ENCODE data around the gene USP3. TPM values are rescaled to one million over a fixed set of nuclear protein-coding genes. Genes with fewer than 3 reads are reported as not detected.

The USP3 gene
- total and polyA plus RNA-seq, 9 of the 15 experiments (the other 6 are each of a cell fraction or from before 2014, with no cell fraction given): 17.3 to 54.3 (median 34.8) TPM

DNA sequence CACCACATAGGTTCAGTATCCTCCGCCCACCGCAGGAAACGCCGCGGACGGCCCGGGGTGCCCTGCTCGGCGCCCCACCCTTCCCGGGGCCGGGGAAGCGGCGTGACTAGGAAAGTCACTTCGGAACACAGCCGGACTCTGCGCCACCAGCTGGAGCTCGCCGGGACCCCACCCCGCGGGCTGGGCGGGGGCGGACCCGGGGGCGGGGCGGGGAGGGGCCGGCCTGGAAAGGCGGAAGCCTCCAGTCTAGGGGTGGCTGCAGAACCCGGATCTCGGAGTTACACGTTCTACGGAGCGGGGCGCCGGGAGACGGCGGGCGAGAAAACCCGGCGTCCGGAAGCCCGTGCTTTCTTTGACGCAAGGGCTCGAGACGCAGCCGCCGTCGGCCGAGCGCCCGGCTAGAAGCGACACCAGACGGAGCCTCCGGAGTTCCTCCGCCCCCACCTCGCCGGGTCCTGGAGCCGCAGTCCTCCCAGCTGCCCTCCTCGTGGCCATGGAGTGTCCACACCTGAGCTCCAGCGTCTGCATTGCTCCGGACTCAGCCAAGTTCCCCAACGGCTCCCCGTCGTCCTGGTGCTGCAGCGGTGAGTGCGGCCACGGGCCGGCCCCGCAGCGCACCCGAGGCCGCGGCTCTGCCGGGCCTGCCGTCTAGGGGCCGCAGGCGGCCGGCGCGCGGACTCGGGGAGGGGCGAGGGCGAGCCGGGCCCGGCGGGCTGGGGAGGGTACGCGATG, at the start of gene USP3 (continued):
- TF ChIP-seq, protein P1, sequence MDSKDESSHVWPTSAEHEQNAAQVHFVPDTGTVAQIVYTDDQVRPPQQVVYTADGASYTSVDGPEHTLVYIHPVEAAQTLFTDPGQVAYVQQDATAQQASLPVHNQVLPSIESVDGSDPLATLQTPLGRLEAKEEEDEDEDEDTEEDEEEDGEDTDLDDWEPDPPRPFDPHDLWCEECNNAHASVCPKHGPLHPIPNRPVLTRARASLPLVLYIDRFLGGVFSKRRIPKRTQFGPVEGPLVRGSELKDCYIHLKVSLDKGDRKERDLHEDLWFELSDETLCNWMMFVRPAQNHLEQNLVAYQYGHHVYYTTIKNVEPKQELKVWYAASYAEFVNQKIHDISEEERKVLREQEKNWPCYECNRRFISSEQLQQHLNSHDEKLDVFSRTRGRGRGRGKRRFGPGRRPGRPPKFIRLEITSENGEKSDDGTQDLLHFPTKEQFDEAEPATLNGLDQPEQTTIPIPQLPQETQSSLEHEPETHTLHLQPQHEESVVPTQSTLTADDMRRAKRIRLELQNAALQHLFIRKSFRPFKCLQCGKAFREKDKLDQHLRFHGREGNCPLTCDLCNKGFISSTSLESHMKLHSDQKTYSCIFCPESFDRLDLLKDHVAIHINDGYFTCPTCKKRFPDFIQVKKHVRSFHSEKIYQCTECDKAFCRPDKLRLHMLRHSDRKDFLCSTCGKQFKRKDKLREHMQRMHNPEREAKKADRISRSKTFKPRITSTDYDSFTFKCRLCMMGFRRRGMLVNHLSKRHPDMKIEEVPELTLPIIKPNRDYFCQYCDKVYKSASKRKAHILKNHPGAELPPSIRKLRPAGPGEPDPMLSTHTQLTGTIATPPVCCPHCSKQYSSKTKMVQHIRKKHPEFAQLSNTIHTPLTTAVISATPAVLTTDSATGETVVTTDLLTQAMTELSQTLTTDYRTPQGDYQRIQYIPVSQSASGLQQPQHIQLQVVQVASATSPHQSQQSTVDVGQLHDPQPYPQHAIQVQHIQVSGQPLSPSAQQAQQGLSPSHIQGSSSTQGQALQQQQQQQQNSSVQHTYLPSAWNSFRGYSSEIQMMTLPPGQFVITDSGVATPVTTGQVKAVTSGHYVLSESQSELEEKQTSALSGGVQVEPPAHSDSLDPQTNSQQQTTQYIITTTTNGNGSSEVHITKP (IDR thresholded peaks at IDR 0.05; ENCODE audit: partially characterized antibody): peak; percentile 34
- TF ChIP-seq, protein P2, sequence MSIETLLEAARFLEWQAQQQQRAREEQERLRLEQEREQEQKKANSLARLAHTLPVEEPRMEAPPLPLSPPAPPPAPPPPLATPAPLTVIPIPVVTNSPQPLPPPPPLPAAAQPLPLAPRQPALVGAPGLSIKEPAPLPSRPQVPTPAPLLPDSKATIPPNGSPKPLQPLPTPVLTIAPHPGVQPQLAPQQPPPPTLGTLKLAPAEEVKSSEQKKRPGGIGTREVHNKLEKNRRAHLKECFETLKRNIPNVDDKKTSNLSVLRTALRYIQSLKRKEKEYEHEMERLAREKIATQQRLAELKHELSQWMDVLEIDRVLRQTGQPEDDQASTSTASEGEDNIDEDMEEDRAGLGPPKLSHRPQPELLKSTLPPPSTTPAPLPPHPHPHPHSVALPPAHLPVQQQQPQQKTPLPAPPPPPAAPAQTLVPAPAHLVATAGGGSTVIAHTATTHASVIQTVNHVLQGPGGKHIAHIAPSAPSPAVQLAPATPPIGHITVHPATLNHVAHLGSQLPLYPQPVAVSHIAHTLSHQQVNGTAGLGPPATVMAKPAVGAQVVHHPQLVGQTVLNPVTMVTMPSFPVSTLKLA (conservative IDR thresholded peaks at IDR 0.05): peak; percentile 65 to 85
- TF ChIP-seq MTA2 (IDR thresholded peaks at IDR 0.05; ENCODE audit: low read depth) (no peak), ZNF699 (CRISPR knock-in tag; IDR thresholded peaks at IDR 0.05; ENCODE audit: insufficient replicate concordance) (no peak), ZNF133 (CRISPR knock-in tag; IDR thresholded peaks at IDR 0.05) (0 out of 2 replicates have a peak, but pooled peaks have one; percentile 22), ZNF57 (CRISPR knock-in tag; IDR thresholded peaks at IDR 0.05) (no peak), RAD21 (CRISPR knock-in tag; conservative IDR thresholded peaks at IDR 0.05 in 1 of 2, IDR thresholded peaks at IDR 0.05 in 1 of 2) (peak in 1 of 2 experiments; percentile 2; a peak in 1 of 4 replicates), GTF2E2 (tag; IDR thresholded peaks at IDR 0.05) (peak; percentile 65; the same call in 1 of the 2 replicates), MAFF (IDR thresholded peaks at IDR 0.05; ENCODE audit: low read length) (no peak)
- TF ChIP-seq, protein P3, sequence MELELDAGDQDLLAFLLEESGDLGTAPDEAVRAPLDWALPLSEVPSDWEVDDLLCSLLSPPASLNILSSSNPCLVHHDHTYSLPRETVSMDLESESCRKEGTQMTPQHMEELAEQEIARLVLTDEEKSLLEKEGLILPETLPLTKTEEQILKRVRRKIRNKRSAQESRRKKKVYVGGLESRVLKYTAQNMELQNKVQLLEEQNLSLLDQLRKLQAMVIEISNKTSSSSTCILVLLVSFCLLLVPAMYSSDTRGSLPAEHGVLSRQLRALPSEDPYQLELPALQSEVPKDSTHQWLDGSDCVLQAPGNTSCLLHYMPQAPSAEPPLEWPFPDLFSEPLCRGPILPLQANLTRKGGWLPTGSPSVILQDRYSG (tag; conservative IDR thresholded peaks at IDR 0.05; ENCODE audit: low read depth): no peak
- TF ChIP-seq, protein P4, sequence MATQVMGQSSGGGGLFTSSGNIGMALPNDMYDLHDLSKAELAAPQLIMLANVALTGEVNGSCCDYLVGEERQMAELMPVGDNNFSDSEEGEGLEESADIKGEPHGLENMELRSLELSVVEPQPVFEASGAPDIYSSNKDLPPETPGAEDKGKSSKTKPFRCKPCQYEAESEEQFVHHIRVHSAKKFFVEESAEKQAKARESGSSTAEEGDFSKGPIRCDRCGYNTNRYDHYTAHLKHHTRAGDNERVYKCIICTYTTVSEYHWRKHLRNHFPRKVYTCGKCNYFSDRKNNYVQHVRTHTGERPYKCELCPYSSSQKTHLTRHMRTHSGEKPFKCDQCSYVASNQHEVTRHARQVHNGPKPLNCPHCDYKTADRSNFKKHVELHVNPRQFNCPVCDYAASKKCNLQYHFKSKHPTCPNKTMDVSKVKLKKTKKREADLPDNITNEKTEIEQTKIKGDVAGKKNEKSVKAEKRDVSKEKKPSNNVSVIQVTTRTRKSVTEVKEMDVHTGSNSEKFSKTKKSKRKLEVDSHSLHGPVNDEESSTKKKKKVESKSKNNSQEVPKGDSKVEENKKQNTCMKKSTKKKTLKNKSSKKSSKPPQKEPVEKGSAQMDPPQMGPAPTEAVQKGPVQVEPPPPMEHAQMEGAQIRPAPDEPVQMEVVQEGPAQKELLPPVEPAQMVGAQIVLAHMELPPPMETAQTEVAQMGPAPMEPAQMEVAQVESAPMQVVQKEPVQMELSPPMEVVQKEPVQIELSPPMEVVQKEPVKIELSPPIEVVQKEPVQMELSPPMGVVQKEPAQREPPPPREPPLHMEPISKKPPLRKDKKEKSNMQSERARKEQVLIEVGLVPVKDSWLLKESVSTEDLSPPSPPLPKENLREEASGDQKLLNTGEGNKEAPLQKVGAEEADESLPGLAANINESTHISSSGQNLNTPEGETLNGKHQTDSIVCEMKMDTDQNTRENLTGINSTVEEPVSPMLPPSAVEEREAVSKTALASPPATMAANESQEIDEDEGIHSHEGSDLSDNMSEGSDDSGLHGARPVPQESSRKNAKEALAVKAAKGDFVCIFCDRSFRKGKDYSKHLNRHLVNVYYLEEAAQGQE (IDR thresholded peaks at IDR 0.05; ENCODE audit: borderline replicate concordance): no peak
- TF ChIP-seq, protein P4 (CRISPR knock-in tag; IDR thresholded peaks at IDR 0.05; ENCODE audit: low read depth): no peak

Measured in K562 (cell line).